NT2/D1 (cell line): Measurements from ENCODE around the gene SEPTIN8.

Source experiments
- DNase-seq: peaks from one replicate; pipeline ENCODE4 v3.0.0-alpha.2; 2011; ENCODE audit warnings: low read depth, low spot score
- H3K27me3 ChIP-seq: 2 replicates; pipeline ENCODE4 v1.6.0; 2011; ENCODE audit warnings: mild to moderate bottlenecking; ENCODE audit not compliant: insufficient read length, insufficient read depth
- H3K36me3 ChIP-seq: 2 replicates; pipeline ENCODE4 v1.6.1; 2011; ENCODE audit warnings: mild to moderate bottlenecking, low read length, mixed read lengths; ENCODE audit not compliant: insufficient read depth, insufficient read length
- H3K4me1 ChIP-seq: 2 replicates; pipeline ENCODE4 v1.5.1; 2011; ENCODE audit not compliant: insufficient read depth, insufficient read length
- H3K4me3 ChIP-seq: 2 replicates; pipeline ENCODE4 v1.5.1; 2011; ENCODE audit warnings: low read depth; ENCODE audit not compliant: insufficient read length
- H3K9ac ChIP-seq: 2 replicates; pipeline ENCODE4 v1.6.0; 2011; ENCODE audit warnings: low read depth; ENCODE audit not compliant: insufficient read length
- H3K9me3 ChIP-seq: 2 replicates; pipeline ENCODE4 v1.5.1; 2011; ENCODE audit warnings: mild to moderate bottlenecking, low read length; ENCODE audit not compliant: insufficient read depth
- SUZ12 ChIP-seq: IDR thresholded peaks from 2 replicates; pipeline ENCODE4 v1.6.1; 2011; ENCODE audit not compliant: insufficient read length, insufficient read depth; ENCODE audit errors: extremely low read depth
- YY1 ChIP-seq: IDR thresholded peaks from 2 replicates; pipeline ENCODE4 v1.6.1; 2011; ENCODE audit not compliant: insufficient read length, insufficient read depth
- ZNF274 ChIP-seq: IDR thresholded peaks from 2 replicates; pipeline ENCODE4 v1.6.1; 2011; ENCODE audit warnings: mild to moderate bottlenecking, low read depth, low read length

SEPTIN8 gene

GRCh38 chr5:132733499-132734148 is 43.4 kb downstream of the SEPTIN8 start:
- Histone ChIP-seq H3K4me1 (no peaks in the 10 kb centered on the region), H3K27me3 (peaks cover 6% of the 10 kb centered on the region), H3K9me3 (no peaks in the 10 kb centered on the region), H3K4me3 (no peak overlapping the region), H3K9ac (no peak overlapping the region), H3K36me3 (peaks cover 4% of the 10 kb centered on the region)
- no peak for DNase-seq
- TF ChIP-seq ZNF274 (no peak), SUZ12 (no peak), YY1 (no peak)

- Histone ChIP-seq H3K9ac (no peak overlapping the region), H3K9me3 (no peaks in the 10 kb centered on the region), H3K4me3 (no peak overlapping the region), H3K36me3 (peaks cover 12% of the 10 kb centered on the region), H3K4me1 (no peaks in the 10 kb centered on the region), H3K27me3 (no peaks in the 10 kb centered on the region)
- no peak for DNase-seq
- TF ChIP-seq YY1 (no peak), SUZ12 (no peak), ZNF274 (no peak)
Measured at GRCh38 chr5:132729896-132730295, 47.1 kb downstream of the SEPTIN8 start.

GRCh38 chr5:132725745-132726144 is 51.3 kb downstream of the SEPTIN8 start:
- no peaks in the 10 kb centered on the region for H3K27me3 ChIP-seq
- H3K9ac ChIP-seq: no peak overlapping the region
- no peaks in the 10 kb centered on the region for H3K4me1 ChIP-seq
- no peaks in the 10 kb centered on the region for H3K9me3 ChIP-seq
- H3K4me3 ChIP-seq: no peak overlapping the region
- peaks cover 7% of the 10 kb centered on the region for H3K36me3 ChIP-seq
- DNase-seq: no peak
- TF ChIP-seq YY1 (no peak), ZNF274 (no peak), SUZ12 (no peak)

- TF ChIP-seq SUZ12 (no peak), YY1 (no peak), ZNF274 (no peak)
- no peaks in the 10 kb centered on the region for H3K4me1 ChIP-seq
- no peaks in the 10 kb centered on the region for H3K27me3 ChIP-seq
- H3K9me3 ChIP-seq: no peaks in the 10 kb centered on the region
- H3K4me3 ChIP-seq: no peak overlapping the region
- no peaks in the 10 kb centered on the region for H3K36me3 ChIP-seq
- DNase-seq: no peak
- no peak overlapping the region for H3K9ac ChIP-seq
Measured at GRCh38 chr5:132718544-132719312, 58.3 kb downstream of the SEPTIN8 start.

- no peaks in the 10 kb centered on the region for H3K27me3 ChIP-seq
- no peaks in the 10 kb centered on the region for H3K4me1 ChIP-seq
- H3K9me3 ChIP-seq: no peaks in the 10 kb centered on the region
- H3K4me3 ChIP-seq: no peak overlapping the region
- no peak for DNase-seq
- no peak for TF ChIP-seq ZNF274
- no peak for TF ChIP-seq SUZ12
- no peak for TF ChIP-seq YY1
- no peak overlapping the region for H3K9ac ChIP-seq
- no peaks in the 10 kb centered on the region for H3K36me3 ChIP-seq
Measured at GRCh38 chr5:132714456-132715307, 62.4 kb downstream of the SEPTIN8 start.

- Histone ChIP-seq H3K9me3 (no peaks in the 10 kb centered on the region), H3K27me3 (no peaks in the 10 kb centered on the region), H3K4me3 (no peak overlapping the region), H3K4me1 (no peaks in the 10 kb centered on the region), H3K9ac (no peak overlapping the region), H3K36me3 (no peaks in the 10 kb centered on the region)
- no peak for DNase-seq
- no peak for TF ChIP-seq ZNF274
- no peak for TF ChIP-seq SUZ12
- TF ChIP-seq YY1: no peak
Measured at GRCh38 chr5:132708645-132709044, 68.4 kb downstream of the SEPTIN8 start.
